ENCODE measurements around the gene TOMM7.

- TF ChIP-seq CTCF (IDR thresholded peaks at IDR 0.05; ENCODE audit: low read depth, low read length, poor library complexity, severe bottlenecking) (no peak), EZH2phosphoT487 (IDR thresholded peaks at IDR 0.05; ENCODE audit: borderline replicate concordance, low read length) (no peak)
These were observed 49.0 kb upstream of the TOMM7 start for GRCh38 chr7:22871661-22872060.

Measured in DOHH2 (cell line).